C4-2B (cell line): ENCODE measurements around the gene PARVB.

Source experiments
- H3K27ac ChIP-seq: fragments of 450-650 bp; 2 replicates; pipeline ENCODE4 v1.5.1; 2017
- CTCF ChIP-seq: fragments of 450-650 bp; conservative IDR thresholded peaks from 2 replicates; pipeline ENCODE4 v1.5.1; 2017; ENCODE audit warnings: mild to moderate bottlenecking
- ZFX ChIP-seq: fragments of 450-650 bp; IDR thresholded peaks from 2 replicates; pipeline ENCODE4 v1.6.1; 2017

The PARVB gene

GRCh38 chr22:44029069-44029468 lies 5.0 kb downstream of the PARVB start:
- TF ChIP-seq CTCF: no peak
- no peak for TF ChIP-seq ZFX
- H3K27ac ChIP-seq: no peak overlapping the region

- no peak overlapping the region for H3K27ac ChIP-seq
- no peak for TF ChIP-seq ZFX
- no peak for TF ChIP-seq CTCF
These were observed 6.1 kb downstream of the PARVB start for GRCh38 chr22:44030051-44030701.

- no peak overlapping the region for H3K27ac ChIP-seq
- TF ChIP-seq CTCF: no peak
- TF ChIP-seq ZFX: no peak
These were observed 6.6 kb downstream of the PARVB start for GRCh38 chr22:44030702-44031082.

GRCh38 chr22:44031158-44031952 lies 7.3 kb downstream of the PARVB start:
- no peak for TF ChIP-seq ZFX
- no peak for TF ChIP-seq CTCF
- no peak overlapping the region for H3K27ac ChIP-seq

GRCh38 chr22:44032126-44032730 lies 8.1 kb downstream of the PARVB start:
- H3K27ac ChIP-seq: no peak overlapping the region
- no peak for TF ChIP-seq ZFX
- no peak for TF ChIP-seq CTCF

GRCh38 chr22:44033287-44033686 lies 9.2 kb downstream of the PARVB start:
- no peak overlapping the region for H3K27ac ChIP-seq
- TF ChIP-seq ZFX (no peak), CTCF (no peak)

GRCh38 chr22:44033694-44034093 lies 9.6 kb downstream of the PARVB start:
- TF ChIP-seq ZFX (no peak), CTCF (no peak)
- no peak overlapping the region for H3K27ac ChIP-seq
